Panc1 (cell line): ENCODE measurements around the gene CELF2. TPM values are rescaled to one million over a fixed set of nuclear protein-coding genes. Genes with fewer than 3 reads are reported as not detected.

ENCODE experiments used
- ATAC-seq: fragments of 200-7000 bp; cut with Tn5 transposase; 2 replicates; pipeline ENCODE4 v1.9.1; 2020; ENCODE audit warnings: mild to moderate bottlenecking, moderate library complexity
- BruUV-seq: library from RNA; stranded (reverse); fragments of 400-500 nt; replicated peaks from 2 replicates; lab custom pipeline; 2021; lab: Mats Ljungman, UMichigan
- CTCF ChIA-PET: fragments of 300-600 bp; sonication (Branson Sonifier 250); formaldehyde crosslinking; loops from one replicate; lab custom pipeline; 2022; ENCODE audit warnings: antibody characterized with exemption; lab: Charles Lee
- POLR2A ChIA-PET: fragments of 300-600 bp; sonication (Branson Sonifier 250); formaldehyde crosslinking; loops from one replicate; lab custom pipeline; 2022; ENCODE audit warnings: antibody characterized with exemption; lab: Charles Lee
- DNase-seq: peaks from one replicate; pipeline ENCODE4 v3.0.0-alpha.2; 2010; ENCODE audit warnings: low read depth, low spot score
- H3K27ac ChIP-seq: 2 replicates; pipeline ENCODE4 v1.5.1; 2011; ENCODE audit warnings: mild to moderate bottlenecking, low read length, inconsistent platforms
- H3K27me3 ChIP-seq: fragments of 200-500 bp; sonication (Bioruptor generic); 2 replicates; pipeline ENCODE4 v1.6.0; 2014; ENCODE audit warnings: low read length, inconsistent platforms; ENCODE audit not compliant: control insufficient read depth, insufficient read depth
- H3K36me3 ChIP-seq: fragments of 200-500 bp; sonication (Bioruptor generic); 2 replicates; pipeline ENCODE4 v1.5.1; 2014; ENCODE audit warnings: inconsistent platforms, mild to moderate bottlenecking, low read length, moderate library complexity; ENCODE audit not compliant: control insufficient read depth, insufficient read depth
- H3K4me1 ChIP-seq: 2 replicates; pipeline ENCODE4 v1.5.1; 2011; ENCODE audit warnings: inconsistent platforms, mild to moderate bottlenecking, low read length, moderate library complexity; ENCODE audit not compliant: control insufficient read depth, insufficient read depth
- H3K4me3 ChIP-seq, 2 experiments: 2 replicates each; pipeline ENCODE4 v1.5.1; 2011 to 2012; ENCODE audit warnings: low read depth in 2 of 2, low read length in 2 of 2, mild to moderate bottlenecking in 2 of 2, inconsistent platforms in 1 of 2, moderate library complexity in 1 of 2
- H3K9me3 ChIP-seq: fragments of 200-500 bp; sonication (Bioruptor generic); 2 replicates; pipeline ENCODE4 v1.5.1; 2014; ENCODE audit warnings: low read depth, mild to moderate bottlenecking, inconsistent platforms, low read length, moderate library complexity; ENCODE audit not compliant: control insufficient read depth, insufficient read depth
- CTCF ChIP-seq: fragments of 450-650 bp; IDR thresholded peaks from 2 replicates; pipeline ENCODE4 v1.5.1; 2017; ENCODE audit warnings: mild to moderate bottlenecking
- POLR2AphosphoS5 ChIP-seq: IDR thresholded peaks from 2 replicates; pipeline ENCODE4 v1.6.1; 2012; ENCODE audit warnings: mild to moderate bottlenecking, low read depth, low read length, moderate library complexity
- REST ChIP-seq, 2 experiments: IDR thresholded peaks; 2 replicates each; pipeline ENCODE4 v1.6.1; 2011 to 2012; ENCODE audit warnings: low read depth in 2 of 2, control low read depth in 1 of 2, low read length in 1 of 2, mild to moderate bottlenecking in 1 of 2, moderate library complexity in 1 of 2; ENCODE audit not compliant: insufficient read depth in 1 of 2
- SIN3A ChIP-seq: IDR thresholded peaks from 2 replicates; pipeline ENCODE4 v1.6.1; 2012; ENCODE audit warnings: low read depth, mild to moderate bottlenecking, low read length, moderate library complexity, borderline replicate concordance; ENCODE audit not compliant: insufficient read depth
- TCF7L2 ChIP-seq: IDR thresholded peaks from 2 replicates; pipeline ENCODE4 v1.6.1; 2011; ENCODE audit warnings: mild to moderate bottlenecking, low read depth, low read length, inconsistent platforms
- in situ Hi-C: cut with HindIII; loops from 2 replicates; pipeline ENCODE4 v1.10.0; 2016; ENCODE audit warnings: low sequenced_read_pairs, low pct_unique_long_range_greater_than_20kb
- intact Hi-C: fragments of 100-400 bp; cut with micrococcal nuclease; formaldehyde crosslinking; loops from one replicate; pipeline ENCODE4 v1.10.0; 2022; ENCODE audit not compliant: unreplicated experiment
- total RNA-seq: library from RNA; stranded (reverse); gene quantifications from one replicate; pipeline ENCODE4 v1.2.1, GENCODE V29; 2021; ENCODE audit not compliant: unreplicated experiment

CELF2 gene
- total RNA-seq, 1 experiment from 2014 or later, result 0.44 TPM

DNA sequence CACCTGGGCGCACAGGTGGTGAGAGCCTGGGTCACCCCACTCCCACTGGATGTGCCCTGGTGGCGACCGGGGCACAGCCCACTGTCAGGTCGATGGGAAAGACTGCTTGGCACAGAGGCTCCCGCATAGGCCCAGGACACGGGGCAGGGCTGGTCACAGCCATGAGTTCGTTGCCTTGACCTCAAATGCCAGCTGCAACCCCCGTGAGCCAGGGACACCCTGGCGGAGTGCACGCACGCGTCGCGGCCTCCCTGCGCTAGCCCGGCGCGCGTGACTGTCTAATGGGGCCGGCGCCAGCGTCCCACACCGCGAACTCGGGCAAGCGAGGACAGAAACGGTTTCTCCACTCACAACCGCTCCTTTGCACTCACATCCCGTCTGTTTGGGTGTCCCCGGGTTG is 326.4 kb downstream of the CELF2 start:
- Histone ChIP-seq H3K36me3 (no peaks in the 10 kb centered on the region), H3K4me3 (no peak overlapping the region), H3K27ac (no peak overlapping the region), H3K27me3 (no peaks in the 10 kb centered on the region), H3K4me1 (no peaks in the 10 kb centered on the region), H3K9me3 (no peaks in the 10 kb centered on the region)
- no TSS peak for BruUV-seq
- ChIA-PET POLR2A (no interaction called here), CTCF (no interaction called here)
- ATAC-seq (no peak), DNase-seq (no peak)
- in situ Hi-C loops, result no loop called here
- TF ChIP-seq SIN3A (no peak), CTCF (no peak), REST (IDR thresholded peaks at IDR 0.05; ENCODE audit: insufficient read depth in 1 of 2, low read depth in 2 of 2, low read length in 1 of 2) (no peak), TCF7L2 (no peak), POLR2AphosphoS5 (no peak)
- intact Hi-C loops, result no loop called here

DNA sequence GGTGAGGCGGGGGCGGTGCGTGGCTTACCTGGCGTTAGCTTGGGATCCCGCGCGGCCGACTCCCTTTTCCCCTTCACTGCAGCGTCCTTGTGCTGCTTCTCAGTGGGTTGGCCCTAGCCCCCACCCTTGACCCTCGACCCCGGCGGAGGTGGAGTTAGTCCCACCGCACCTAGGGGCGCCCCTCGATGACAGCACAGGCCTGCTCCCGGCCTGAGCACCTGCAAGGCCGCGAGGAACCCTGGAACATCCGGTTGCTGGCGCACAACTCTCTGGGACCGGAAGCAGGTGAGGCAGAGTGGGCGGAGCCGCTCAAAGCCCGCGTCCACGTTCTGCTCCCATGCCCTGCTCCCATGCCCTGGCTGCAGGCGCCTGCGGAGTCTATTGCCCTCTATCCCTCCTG is 326.9 kb downstream of the CELF2 start:
- Histone ChIP-seq H3K9me3 (no peaks in the 10 kb centered on the region), H3K36me3 (no peaks in the 10 kb centered on the region), H3K4me1 (no peaks in the 10 kb centered on the region), H3K4me3 (no peak overlapping the region), H3K27me3 (no peaks in the 10 kb centered on the region), H3K27ac (no peak overlapping the region)
- in situ Hi-C loops, result no loop called here
- DNase-seq (no peak), ATAC-seq (no peak)
- POLR2A ChIA-PET, result no interaction called here
- BruUV-seq, result no TSS peak
- intact Hi-C loops, result no loop called here
- CTCF ChIA-PET, result no interaction called here
- TF ChIP-seq TCF7L2, result no peak
- TF ChIP-seq SIN3A, result no peak
- no peak for TF ChIP-seq POLR2AphosphoS5
- no peak for TF ChIP-seq REST (IDR thresholded peaks at IDR 0.05; ENCODE audit: insufficient read depth in 1 of 2, low read depth in 2 of 2, low read length in 1 of 2)
- TF ChIP-seq CTCF, result no peak
